OCI-LY7 (cell line): Measurements from ENCODE around the gene MIF4GD. TPM values are rescaled to one million over a fixed set of nuclear protein-coding genes. Genes with fewer than 3 reads are reported as not detected.
A peak's percentile ranks its signal among the peaks of the same experiment; 100 is the strongest.

Experiments used
- BruUV-seq: library from RNA; stranded (reverse); fragments of 400-500 nt; replicated peaks from 2 replicates; lab custom pipeline; 2021; lab: Mats Ljungman, UMichigan
- CTCF ChIA-PET: fragments of 300-600 bp; sonication (Branson Sonifier 250); formaldehyde crosslinking; loops from one replicate; lab custom pipeline; 2022; ENCODE audit warnings: antibody characterized with exemption; ENCODE audit not compliant: unreplicated experiment; lab: Charles Lee
- POLR2A ChIA-PET: fragments of 300-600 bp; sonication (Branson Sonifier 250); formaldehyde crosslinking; loops from one replicate; lab custom pipeline; 2022; ENCODE audit warnings: antibody characterized with exemption; lab: Charles Lee
- DNase-seq: peaks from one replicate; pipeline ENCODE4 v3.0.0-alpha.2; 2015; ENCODE audit warnings: low spot score
- H2AFZ ChIP-seq: fragments of 200-600 bp; sonication (generic), shearing (Covaris generic); 2 replicates; pipeline ENCODE4 v1.6.1; 2014; ENCODE audit warnings: mild to moderate bottlenecking, antibody characterized with exemption, low read length, moderate library complexity
- H3K27ac ChIP-seq: fragments of 200-600 bp; sonication (generic); 2 replicates; pipeline ENCODE4 v1.5.1; 2014; ENCODE audit warnings: mixed run types, low read depth, mild to moderate bottlenecking, moderate library complexity, low read length, inconsistent platforms; ENCODE audit not compliant: poor library complexity, severe bottlenecking
- H3K36me3 ChIP-seq: fragments of 200-600 bp; sonication (generic); 2 replicates; pipeline ENCODE4 v1.6.1; 2014; ENCODE audit warnings: mild to moderate bottlenecking, antibody characterized with exemption, low read length, moderate library complexity, mixed read lengths; ENCODE audit not compliant: insufficient read depth
- H3K4me1 ChIP-seq: fragments of 200-600 bp; sonication (generic); 2 replicates; pipeline ENCODE4 v1.5.1; 2014; ENCODE audit warnings: mild to moderate bottlenecking, low read length; ENCODE audit not compliant: insufficient read depth, poor library complexity, severe bottlenecking
- H3K4me2 ChIP-seq: fragments of 200-600 bp; sonication (generic); 2 replicates; pipeline ENCODE4 v1.6.1; 2014; ENCODE audit warnings: mild to moderate bottlenecking, low read length
- H3K4me3 ChIP-seq: fragments of 200-600 bp; sonication (generic); 2 replicates; pipeline ENCODE4 v1.5.1; 2014; ENCODE audit warnings: mild to moderate bottlenecking, low read depth, low read length; ENCODE audit not compliant: poor library complexity, severe bottlenecking
- H3K79me2 ChIP-seq: fragments of 200-600 bp; sonication (generic); 2 replicates; pipeline ENCODE4 v1.6.1; 2016; ENCODE audit warnings: low read depth, mild to moderate bottlenecking, low read length, moderate library complexity, mixed read lengths; ENCODE audit not compliant: insufficient read depth
- H3K9me2 ChIP-seq: fragments of 200-600 bp; sonication (generic); 2 replicates; pipeline ENCODE4 v1.6.1; 2016; ENCODE audit warnings: mild to moderate bottlenecking, low read length, mixed read lengths; ENCODE audit not compliant: insufficient read depth
- H3K9me3 ChIP-seq: fragments of 200-600 bp; sonication (generic); 2 replicates; pipeline ENCODE4 v1.6.1; 2014; ENCODE audit warnings: mild to moderate bottlenecking, mixed run types, low read length, mixed read lengths
- H4K20me1 ChIP-seq: fragments of 200-600 bp; sonication (generic); 2 replicates; pipeline ENCODE4 v1.6.1; 2014; ENCODE audit warnings: mild to moderate bottlenecking, antibody characterized with exemption, low read length, moderate library complexity, mixed read lengths; ENCODE audit not compliant: insufficient read depth
- EZH2phosphoT487 ChIP-seq: fragments of 200-600 bp; sonication (generic); IDR thresholded peaks from 2 replicates; pipeline ENCODE4 v1.6.1; 2018; ENCODE audit warnings: low read depth, borderline replicate concordance, mild to moderate bottlenecking, mixed run types, antibody characterized with exemption, low read length, moderate library complexity, mixed read lengths
- intact Hi-C: fragments of 100-400 bp; cut with micrococcal nuclease; formaldehyde crosslinking; loops from one replicate; pipeline ENCODE4 v1.10.0; 2022; ENCODE audit not compliant: unreplicated experiment
- total RNA-seq, 2 experiments: library from RNA; depleted of rRNA in 1 of 2; stranded (reverse); fragments of >200 nt in 1 of 2; shearing (Covaris generic) in 1 of 2; gene quantifications; 2 replicates each; pipeline ENCODE4 v1.2.3, GENCODE V29; 2014 to 2022
- TF ChIP-seq, protein P1 (sequence below): fragments of 200-600 bp; sonication (generic); conservative IDR thresholded peaks from 2 replicates; pipeline ENCODE4 v1.5.1; 2014; ENCODE audit warnings: mild to moderate bottlenecking, antibody characterized with exemption, low read length, moderate library complexity, mixed read lengths

MIF4GD gene
- total RNA-seq, 2 experiments from 2014 or later, result 70.9 to 132 TPM

DNA sequence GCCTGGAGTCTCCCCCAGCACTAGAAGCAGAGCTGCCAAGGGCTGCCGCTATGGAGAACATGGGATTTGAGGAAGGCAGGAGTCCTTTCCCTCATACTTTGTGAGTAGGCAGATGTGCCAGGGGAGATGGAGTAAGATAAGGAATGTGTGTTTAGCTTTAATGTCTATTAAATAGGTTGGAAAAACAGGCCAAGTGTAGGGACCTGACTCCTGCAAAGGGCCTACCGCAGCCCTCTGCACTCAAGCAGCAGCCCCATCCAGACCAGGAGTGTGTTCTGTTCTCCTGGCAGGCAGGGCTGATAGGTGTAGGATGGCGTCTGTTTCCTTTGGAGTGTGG is 1.8 kb upstream of the MIF4GD start:
- BruUV-seq, result no TSS peak
- Histone ChIP-seq H4K20me1 (no peaks in the 10 kb centered on the region), H3K4me1 (peaks cover 38% of the 10 kb centered on the region), H3K4me3 (peak overlapping the region; percentile 90), H3K9me2 (no peaks in the 10 kb centered on the region), H3K9me3 (no peaks in the 10 kb centered on the region), H3K79me2 (peaks cover 25% of the 10 kb centered on the region; the same call in 1 of the 2 replicates), H3K36me3 (peaks cover 53% of the 10 kb centered on the region), H3K4me2 (peak overlapping the region; percentile 83), H2AFZ (no peak overlapping the region), H3K27ac (peak overlapping the region; percentile 77)
- DNase-seq, result peak; percentile 33
- POLR2A ChIA-PET, result interaction anchor here (1.4 to 4.6 kb wide), 3 partner anchors 10 to 16 kb away, joined by 3 to 59 read pairs (median 7); partner anchors contain the start of genes GGA3, MRPS7 and SLC25A19
- CTCF ChIA-PET, result interaction anchor here (0.6 to 1.5 kb wide), 4 partner anchors 16 to 142 kb away, joined by 3 to 7 read pairs (median 4); partner anchors contain the start of gene SLC25A19
- intact Hi-C loops, result loop anchor here (10.0 kb wide), 1 partner anchor 512 kb away; the partner anchor contains the start of gene UNK
- TF ChIP-seq, protein P1, sequence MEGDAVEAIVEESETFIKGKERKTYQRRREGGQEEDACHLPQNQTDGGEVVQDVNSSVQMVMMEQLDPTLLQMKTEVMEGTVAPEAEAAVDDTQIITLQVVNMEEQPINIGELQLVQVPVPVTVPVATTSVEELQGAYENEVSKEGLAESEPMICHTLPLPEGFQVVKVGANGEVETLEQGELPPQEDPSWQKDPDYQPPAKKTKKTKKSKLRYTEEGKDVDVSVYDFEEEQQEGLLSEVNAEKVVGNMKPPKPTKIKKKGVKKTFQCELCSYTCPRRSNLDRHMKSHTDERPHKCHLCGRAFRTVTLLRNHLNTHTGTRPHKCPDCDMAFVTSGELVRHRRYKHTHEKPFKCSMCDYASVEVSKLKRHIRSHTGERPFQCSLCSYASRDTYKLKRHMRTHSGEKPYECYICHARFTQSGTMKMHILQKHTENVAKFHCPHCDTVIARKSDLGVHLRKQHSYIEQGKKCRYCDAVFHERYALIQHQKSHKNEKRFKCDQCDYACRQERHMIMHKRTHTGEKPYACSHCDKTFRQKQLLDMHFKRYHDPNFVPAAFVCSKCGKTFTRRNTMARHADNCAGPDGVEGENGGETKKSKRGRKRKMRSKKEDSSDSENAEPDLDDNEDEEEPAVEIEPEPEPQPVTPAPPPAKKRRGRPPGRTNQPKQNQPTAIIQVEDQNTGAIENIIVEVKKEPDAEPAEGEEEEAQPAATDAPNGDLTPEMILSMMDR, result no peak
- no peak for TF ChIP-seq EZH2phosphoT487

DNA sequence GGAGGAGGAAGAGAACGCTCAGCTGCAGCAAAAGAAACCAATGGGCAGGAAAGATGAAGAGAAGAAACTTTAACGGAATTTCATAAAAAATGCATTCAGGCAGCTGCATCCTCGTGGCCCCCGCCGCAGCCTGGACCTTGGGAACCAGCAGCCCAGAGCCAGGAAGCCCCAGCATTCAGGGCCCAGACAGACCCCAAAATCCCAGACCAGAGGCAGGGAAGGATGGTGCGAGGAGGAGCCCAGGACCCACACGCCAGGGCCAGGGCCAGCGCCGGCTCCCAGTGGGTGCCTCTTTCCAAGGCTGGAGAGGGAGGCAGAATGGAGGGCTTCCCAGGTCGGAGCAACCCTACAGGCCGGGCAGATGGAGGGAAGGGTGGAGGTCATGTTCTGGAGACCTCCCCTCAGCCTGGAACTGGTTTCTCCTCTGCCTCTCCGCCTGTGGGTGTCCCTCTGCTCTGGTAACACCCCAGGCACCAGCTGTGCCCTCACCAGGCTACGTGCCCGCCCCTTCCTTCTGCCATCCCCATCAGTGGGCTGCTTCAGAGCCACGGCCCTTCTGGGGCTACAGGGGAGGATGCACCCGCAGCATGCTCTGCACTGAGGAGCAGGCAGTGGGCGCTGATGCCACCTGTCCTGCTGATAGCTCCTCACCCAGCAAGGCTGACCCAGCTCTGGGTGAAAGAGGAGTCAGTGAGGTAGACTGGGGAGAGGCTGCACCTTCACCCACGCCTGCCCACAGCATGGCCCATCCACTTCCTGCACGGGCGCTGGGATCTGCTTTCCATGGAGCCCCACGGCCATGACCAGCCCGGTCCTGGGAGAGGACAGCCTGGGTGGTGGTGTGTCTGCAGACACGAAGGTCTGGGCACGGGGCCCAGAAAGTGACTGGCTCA is 1.2 kb upstream of the MIF4GD start:
- peaks cover 41% of the 10 kb centered on the region for H3K4me1 ChIP-seq
- H3K4me2 ChIP-seq, result peak overlapping the region; percentile 83
- peak; percentile 76 for DNase-seq
- H4K20me1 ChIP-seq, result no peaks in the 10 kb centered on the region
- H2AFZ ChIP-seq, result no peak overlapping the region
- ChIA-PET CTCF (interaction anchor here (0.6 to 1.5 kb wide), 6 partner anchors 17 to 141 kb away, joined by 3 to 7 read pairs (median 3); partner anchors contain the start of gene SLC25A19), POLR2A (interaction anchor here (0.6 to 4.6 kb wide), 4 partner anchors 11 to 138 kb away, joined by 3 to 59 read pairs (median 6); partner anchors contain the start of genes GGA3, MRPS7 and SLC25A19)
- TSS peak; percentile 37 for BruUV-seq
- intact Hi-C loops, result loop anchor here (1.0 to 10.0 kb wide), 7 partner anchors 17 to 513 kb away; partner anchors contain the start of genes GRB2, LLGL2, SLC25A19 and SUMO2
- H3K27ac ChIP-seq, result peak overlapping the region; percentile 77
- H3K9me2 ChIP-seq, result no peaks in the 10 kb centered on the region
- H3K36me3 ChIP-seq, result peaks cover 53% of the 10 kb centered on the region
- peak overlapping the region; percentile 90 for H3K4me3 ChIP-seq
- no peaks in the 10 kb centered on the region for H3K9me3 ChIP-seq
- TF ChIP-seq, protein P1, result peak; percentile 57
- no peak for TF ChIP-seq EZH2phosphoT487
- H3K79me2 ChIP-seq, result peaks cover 25% of the 10 kb centered on the region; the same call in 1 of the 2 replicates
